Endodermal cell (in vitro differentiated cells): ENCODE measurements around the gene FAM13C. TPM values are rescaled to one million over a fixed set of nuclear protein-coding genes. Genes with fewer than 3 reads are reported as not detected.
"Not testable (repeated sequence)": the region's sequence is repeated elsewhere in the genome, so short reads cannot be mapped to it uniquely, and the experiment has no call there.

Source experiments
- DNase-seq: peaks from one replicate; pipeline ENCODE4 v3.0.0-alpha.2; 2017
- H3K27ac ChIP-seq: 2 replicates; pipeline ENCODE4 v1.5.1; 2013; ENCODE audit warnings: mild to moderate bottlenecking, low read depth, low read length, moderate library complexity
- H3K27me3 ChIP-seq: 2 replicates; pipeline ENCODE4 v1.6.1; 2013; ENCODE audit warnings: mild to moderate bottlenecking, low read length, moderate library complexity; ENCODE audit not compliant: insufficient read depth, control insufficient read depth, poor library complexity, severe bottlenecking
- H3K36me3 ChIP-seq: 2 replicates; pipeline ENCODE4 v1.7.0; 2013; ENCODE audit warnings: mild to moderate bottlenecking, low read length, moderate library complexity; ENCODE audit not compliant: control insufficient read depth, insufficient read depth
- H3K4me1 ChIP-seq: one replicate; pipeline ENCODE4 v1.7.0; 2013; ENCODE audit warnings: low read length; ENCODE audit not compliant: control insufficient read depth, insufficient read depth
- H3K4me3 ChIP-seq: 2 replicates; pipeline ENCODE4 v1.5.1; 2013; ENCODE audit warnings: mild to moderate bottlenecking, low read length, moderate library complexity
- H3K9ac ChIP-seq: 2 replicates; pipeline ENCODE4 v1.6.1; 2013; ENCODE audit warnings: mild to moderate bottlenecking, low read length, moderate library complexity; ENCODE audit not compliant: poor library complexity, severe bottlenecking; ENCODE audit errors: extremely low read depth
- H3K9me3 ChIP-seq: 2 replicates; pipeline ENCODE4 v1.6.1; 2013; ENCODE audit warnings: mild to moderate bottlenecking, low read length, moderate library complexity; ENCODE audit not compliant: control insufficient read depth
- H3K27ac Mint-ChIP-seq: 2 replicates; pipeline ENCODE4 v1.8.0; 2020; ENCODE audit warnings: mixed read lengths
- H3K27me3 Mint-ChIP-seq: 2 replicates; pipeline ENCODE4 v1.8.0; 2021; ENCODE audit warnings: mild to moderate bottlenecking, mixed read lengths; ENCODE audit not compliant: insufficient read depth
- H3K36me3 Mint-ChIP-seq: 2 replicates; pipeline ENCODE4 v1.8.0; 2020; ENCODE audit warnings: low read depth, mixed read lengths
- H3K4me1 Mint-ChIP-seq: 2 replicates; pipeline ENCODE4 v1.8.0; 2020; ENCODE audit warnings: mixed read lengths
- H3K4me3 Mint-ChIP-seq: 2 replicates; pipeline ENCODE4 v1.8.0; 2020; ENCODE audit warnings: mild to moderate bottlenecking, moderate library complexity, mixed read lengths
- H3K9me3 Mint-ChIP-seq: 2 replicates; pipeline ENCODE4 v1.8.0; 2020; ENCODE audit warnings: mild to moderate bottlenecking, mixed read lengths
- CTCF ChIP-seq: fragments of 200-600 bp; sonication (generic); conservative IDR thresholded peaks from 2 replicates; pipeline ENCODE4 v1.5.0; 2021; ENCODE audit warnings: antibody characterized with exemption, mild to moderate bottlenecking
- WGBS, 2 experiments: methylation state at CpG; one replicate each; pipeline versions ENCODE4 v1.1.5 to v1.1.7; 2013; ENCODE audit warnings: missing lambda C conversion rate in 2 of 2, mixed read lengths in 1 of 2; ENCODE audit not compliant: insufficient coverage in 1 of 2, insufficient read length in 1 of 2; 5-methylcytosine and 5-hydroxymethylcytosine counted together
- long read RNA-seq, 4 experiments: library from polyadenylated mRNA in 2 of 4; library from RNA in 1 of 4; library from capped mRNA in 1 of 4; stranded (forward) in 3 of 4; unstranded in 1 of 4; transcript quantifications; one replicate each; pipeline ENCODE4 v2.0.0, GENCODE V29; 2020 to 2021; ENCODE audit warnings: inconsistent platforms in 1 of 4
- polyA plus RNA-seq, 2 experiments: library from polyadenylated mRNA; stranded (reverse); fragments of 50-300 nt; gene quantifications; one replicate each; pipeline ENCODE4 v1.2.3, GENCODE V29; 2013
- total RNA-seq, 2 donors: library from RNA; stranded (reverse); fragmentation: NEBNext Ultra II Directional in 1 of 2; extraction: Animal tissue kit (Norgen Biotek cat#: 25700) in 1 of 2; gene quantifications; 2 replicates in 1 of 2; 3 replicates in 1 of 2; pipeline ENCODE4 v1.2.1, GENCODE V29; 2021

The FAM13C gene
- 1 to 10 TPM; 2.5 to 3.7 TPM for total RNA-seq
- 5.6 TPM for polyA plus RNA-seq (2013, experiment 1 of 2)
- 5.8 TPM for polyA plus RNA-seq (2013, experiment 2 of 2)
- long read RNA-seq, experiment 1, partial matches to known transcripts, result 2 of 2 reads
- long read RNA-seq, experiment 1, other reads (novel, unspliced or antisense), result 0 of 2 reads
- long read RNA-seq, experiment 2, partial matches to known transcripts, result 0 of 6 reads
- long read RNA-seq, experiment 2, other reads (novel, unspliced or antisense), result 4 of 6 reads
- long read RNA-seq, experiment 3, partial matches to known transcripts, result 6 of 10 reads
- long read RNA-seq, experiment 3, other reads (novel, unspliced or antisense), result 3 of 10 reads
- long read RNA-seq, experiment 4, partial matches to known transcripts, result 2 of 2 reads
- long read RNA-seq, experiment 4, other reads (novel, unspliced or antisense), result 0 of 2 reads

- H3K4me3 ChIP-seq, result peak within 1 kb of the TSS; percentile 83
- H3K36me3 ChIP-seq, result no peaks in the 10 kb centered on the region
- H3K27ac Mint-ChIP-seq, result peak within 1 kb of the TSS; percentile 94
- peak within 1 kb of the TSS; percentile 74 for H3K9ac ChIP-seq
- peak within 1 kb of the TSS; percentile 67 for H3K4me3 Mint-ChIP-seq
- DNase-seq, result peak; percentile 94
- H3K4me1 ChIP-seq, result peaks cover 3% of the 10 kb centered on the region
- H3K27ac ChIP-seq, result peak within 1 kb of the TSS; percentile 7
- no peaks in the 10 kb centered on the region for H3K9me3 ChIP-seq
- peaks cover 24% of the 10 kb centered on the region for H3K27me3 Mint-ChIP-seq
- WGBS, 2 experiments, result 1% methylated on average over 15 to 41 of the region's 41 CpGs
- H3K4me1 Mint-ChIP-seq, result peaks cover 14% of the 10 kb centered on the region
- H3K36me3 Mint-ChIP-seq, result no peaks in the 10 kb centered on the region
- TF ChIP-seq CTCF, result no peak
- H3K27me3 ChIP-seq, result peaks cover 7% of the 10 kb centered on the region
- no peaks in the 10 kb centered on the region for H3K9me3 Mint-ChIP-seq
Observed at GRCh38 chr10:59362144-59362958, at the start of gene FAM13C. FAM13C (minus strand) TSS chr10:59362549; CDS start chr10:59362460, 89 bp downstream.

- Mint-ChIP-seq H3K36me3 (no peaks in the 10 kb centered on the region), H3K4me1 (no peaks in the 10 kb centered on the region), H3K9me3 (peaks cover 22% of the 10 kb centered on the region), H3K4me3 (no peak overlapping the region), H3K27ac (no peak overlapping the region), H3K27me3 (no peaks in the 10 kb centered on the region)
- Histone ChIP-seq H3K36me3 (no peaks in the 10 kb centered on the region), H3K4me3 (no peak overlapping the region), H3K27ac (no peak overlapping the region), H3K9ac (no peak overlapping the region), H3K27me3 (no peaks in the 10 kb centered on the region), H3K4me1 (no peaks in the 10 kb centered on the region), H3K9me3 (no peaks in the 10 kb centered on the region)
- TF ChIP-seq CTCF, result no peak
- no peak for DNase-seq
- 78 to 93% methylated on average over 1 to 3 of the region's 3 CpGs for WGBS, 2 experiments
Observed at GRCh38 chr10:59405235-59405634, 42.9 kb upstream of the FAM13C start.

- Histone ChIP-seq H3K4me3 (no peak overlapping the region), H3K9me3 (no peaks in the 10 kb centered on the region), H3K36me3 (no peaks in the 10 kb centered on the region), H3K9ac (no peak overlapping the region), H3K27ac (no peak overlapping the region), H3K27me3 (no peaks in the 10 kb centered on the region), H3K4me1 (no peaks in the 10 kb centered on the region)
- H3K36me3 Mint-ChIP-seq, result no peaks in the 10 kb centered on the region
- H3K9me3 Mint-ChIP-seq, result peaks cover 11% of the 10 kb centered on the region
- H3K27ac Mint-ChIP-seq, result no peak overlapping the region
- DNase-seq, result no peak
- TF ChIP-seq CTCF, result no peak
- no peaks in the 10 kb centered on the region for H3K27me3 Mint-ChIP-seq
- H3K4me1 Mint-ChIP-seq, result no peaks in the 10 kb centered on the region
- H3K4me3 Mint-ChIP-seq, result no peak overlapping the region
- 74 to 86% methylated on average over 1 of the region's 1 CpG for WGBS, 2 experiments
Observed at GRCh38 chr10:59400214-59400613, 37.9 kb upstream of the FAM13C start.

- H3K27ac ChIP-seq, H3K27me3 ChIP-seq, H3K4me3 Mint-ChIP-seq, DNase-seq, H3K36me3 ChIP-seq, H3K4me1 ChIP-seq, H3K27me3 Mint-ChIP-seq, H3K4me1 Mint-ChIP-seq, H3K4me3 ChIP-seq, H3K9me3 ChIP-seq, H3K27ac Mint-ChIP-seq, H3K9me3 Mint-ChIP-seq, H3K36me3 Mint-ChIP-seq, H3K9ac ChIP-seq: not testable (repeated sequence)
- WGBS, 2 experiments, result 96% methylated on average over 4 of the region's 4 CpGs; no CpG with 5 or more reads in 1 of the 2 experiments
Observed at GRCh38 chr10:59399329-59399728, 37.0 kb upstream of the FAM13C start.
